ENCODE measurements around the gene GOLGA7B.

Gene GOLGA7B

DNA sequence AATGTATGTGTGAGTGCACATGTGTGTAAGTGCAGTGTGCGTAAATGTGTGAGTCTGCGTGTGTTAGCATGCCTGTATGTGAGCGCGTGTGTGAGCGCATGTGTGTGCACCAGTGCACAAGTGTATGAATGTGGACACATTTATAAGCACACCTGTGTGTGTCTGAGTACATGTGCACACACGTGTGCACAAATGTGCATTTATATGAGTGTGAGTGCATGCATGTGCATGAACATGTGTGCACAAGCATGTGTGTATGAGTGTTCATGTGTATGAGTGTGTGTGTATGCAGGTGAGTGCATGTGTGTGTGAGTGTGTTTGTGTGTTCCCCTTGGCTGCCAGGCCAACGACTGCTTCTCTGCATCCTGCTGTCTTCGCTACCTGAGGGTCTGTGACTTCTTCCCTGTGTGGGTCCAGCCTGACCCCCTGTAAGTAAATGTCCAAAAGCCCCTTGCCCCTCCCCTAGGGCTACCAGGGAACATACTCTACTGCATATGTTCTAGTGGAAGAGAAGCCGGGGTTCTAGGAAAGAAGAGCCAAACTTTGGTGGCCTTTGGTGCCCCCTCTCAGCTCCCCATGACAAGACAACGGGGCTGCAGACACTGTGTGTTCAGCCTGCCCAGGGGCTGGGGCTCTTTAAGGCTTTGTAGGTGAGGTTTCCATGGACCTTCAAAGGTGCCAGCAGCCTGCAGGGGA lies 17.0 kb downstream of the GOLGA7B start:
- no peak for DNase-seq (ENCODE audit: low read depth in 1 of 2, low spot score in 1 of 2)
- TF ChIP-seq, protein P1, sequence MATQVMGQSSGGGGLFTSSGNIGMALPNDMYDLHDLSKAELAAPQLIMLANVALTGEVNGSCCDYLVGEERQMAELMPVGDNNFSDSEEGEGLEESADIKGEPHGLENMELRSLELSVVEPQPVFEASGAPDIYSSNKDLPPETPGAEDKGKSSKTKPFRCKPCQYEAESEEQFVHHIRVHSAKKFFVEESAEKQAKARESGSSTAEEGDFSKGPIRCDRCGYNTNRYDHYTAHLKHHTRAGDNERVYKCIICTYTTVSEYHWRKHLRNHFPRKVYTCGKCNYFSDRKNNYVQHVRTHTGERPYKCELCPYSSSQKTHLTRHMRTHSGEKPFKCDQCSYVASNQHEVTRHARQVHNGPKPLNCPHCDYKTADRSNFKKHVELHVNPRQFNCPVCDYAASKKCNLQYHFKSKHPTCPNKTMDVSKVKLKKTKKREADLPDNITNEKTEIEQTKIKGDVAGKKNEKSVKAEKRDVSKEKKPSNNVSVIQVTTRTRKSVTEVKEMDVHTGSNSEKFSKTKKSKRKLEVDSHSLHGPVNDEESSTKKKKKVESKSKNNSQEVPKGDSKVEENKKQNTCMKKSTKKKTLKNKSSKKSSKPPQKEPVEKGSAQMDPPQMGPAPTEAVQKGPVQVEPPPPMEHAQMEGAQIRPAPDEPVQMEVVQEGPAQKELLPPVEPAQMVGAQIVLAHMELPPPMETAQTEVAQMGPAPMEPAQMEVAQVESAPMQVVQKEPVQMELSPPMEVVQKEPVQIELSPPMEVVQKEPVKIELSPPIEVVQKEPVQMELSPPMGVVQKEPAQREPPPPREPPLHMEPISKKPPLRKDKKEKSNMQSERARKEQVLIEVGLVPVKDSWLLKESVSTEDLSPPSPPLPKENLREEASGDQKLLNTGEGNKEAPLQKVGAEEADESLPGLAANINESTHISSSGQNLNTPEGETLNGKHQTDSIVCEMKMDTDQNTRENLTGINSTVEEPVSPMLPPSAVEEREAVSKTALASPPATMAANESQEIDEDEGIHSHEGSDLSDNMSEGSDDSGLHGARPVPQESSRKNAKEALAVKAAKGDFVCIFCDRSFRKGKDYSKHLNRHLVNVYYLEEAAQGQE (IDR thresholded peaks at IDR 0.05; ENCODE audit: insufficient replicate concordance, low read depth): no peak
- TF ChIP-seq, protein P2, sequence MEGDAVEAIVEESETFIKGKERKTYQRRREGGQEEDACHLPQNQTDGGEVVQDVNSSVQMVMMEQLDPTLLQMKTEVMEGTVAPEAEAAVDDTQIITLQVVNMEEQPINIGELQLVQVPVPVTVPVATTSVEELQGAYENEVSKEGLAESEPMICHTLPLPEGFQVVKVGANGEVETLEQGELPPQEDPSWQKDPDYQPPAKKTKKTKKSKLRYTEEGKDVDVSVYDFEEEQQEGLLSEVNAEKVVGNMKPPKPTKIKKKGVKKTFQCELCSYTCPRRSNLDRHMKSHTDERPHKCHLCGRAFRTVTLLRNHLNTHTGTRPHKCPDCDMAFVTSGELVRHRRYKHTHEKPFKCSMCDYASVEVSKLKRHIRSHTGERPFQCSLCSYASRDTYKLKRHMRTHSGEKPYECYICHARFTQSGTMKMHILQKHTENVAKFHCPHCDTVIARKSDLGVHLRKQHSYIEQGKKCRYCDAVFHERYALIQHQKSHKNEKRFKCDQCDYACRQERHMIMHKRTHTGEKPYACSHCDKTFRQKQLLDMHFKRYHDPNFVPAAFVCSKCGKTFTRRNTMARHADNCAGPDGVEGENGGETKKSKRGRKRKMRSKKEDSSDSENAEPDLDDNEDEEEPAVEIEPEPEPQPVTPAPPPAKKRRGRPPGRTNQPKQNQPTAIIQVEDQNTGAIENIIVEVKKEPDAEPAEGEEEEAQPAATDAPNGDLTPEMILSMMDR (IDR thresholded peaks at IDR 0.05; ENCODE audit: insufficient read depth, low read length): no peak
- TF ChIP-seq GABPA (IDR thresholded peaks at IDR 0.05; ENCODE audit: low read depth) (no peak), SPI1 (IDR thresholded peaks at IDR 0.05; ENCODE audit: borderline replicate concordance, low read depth) (no peak), POLR2AphosphoS5 (IDR thresholded peaks at IDR 0.05; ENCODE audit: low read depth) (no peak)
- no peak overlapping the region for H3K27ac ChIP-seq (replicated peaks)
- peaks cover 5% of the 10 kb centered on the region for H3K27me3 ChIP-seq (ENCODE audit: insufficient read depth, poor library complexity, severe bottlenecking)
- no peak overlapping the region for H3K4me3 ChIP-seq (replicated peaks; ENCODE audit: insufficient read depth, low read length)

DNA sequence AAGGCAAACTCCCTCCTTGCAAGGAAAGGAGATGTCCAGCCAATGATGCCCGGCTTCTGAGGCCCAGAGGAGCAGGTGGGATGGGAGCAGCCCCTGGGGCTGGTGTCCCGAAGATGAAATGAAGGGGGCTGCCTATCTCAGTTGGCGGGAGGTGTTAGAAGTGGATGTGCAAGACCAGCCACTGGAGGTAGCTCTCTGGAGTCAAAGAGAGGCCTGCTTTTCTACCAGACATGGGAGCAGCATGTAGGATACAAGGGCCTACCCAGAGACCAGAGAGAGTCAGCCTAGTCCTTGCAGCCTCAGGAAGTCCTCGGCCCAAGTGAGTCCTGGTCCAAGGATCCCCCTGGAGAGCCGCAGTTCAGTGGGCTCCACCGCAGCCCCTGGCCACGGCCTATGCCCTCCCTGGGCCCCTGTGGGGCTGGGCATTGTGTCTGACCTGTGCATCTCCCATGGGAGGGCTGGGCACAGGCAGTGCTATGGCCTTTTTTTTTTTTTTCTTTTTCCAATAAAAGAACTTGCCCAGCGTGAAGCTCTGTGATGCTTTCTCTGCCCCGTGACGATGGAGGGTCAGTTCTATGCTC lies 17.7 kb downstream of the GOLGA7B start:
- no peak overlapping the region for H3K27ac ChIP-seq (replicated peaks)
- no peak for DNase-seq (ENCODE audit: low read depth in 1 of 2, low spot score in 1 of 2)
- no peak overlapping the region for H3K4me3 ChIP-seq (replicated peaks; ENCODE audit: insufficient read depth, low read length)
- peaks cover 5% of the 10 kb centered on the region for H3K27me3 ChIP-seq (ENCODE audit: insufficient read depth, poor library complexity, severe bottlenecking)
- no peak for TF ChIP-seq POLR2AphosphoS5 (IDR thresholded peaks at IDR 0.05; ENCODE audit: low read depth)
- TF ChIP-seq SPI1 (IDR thresholded peaks at IDR 0.05; ENCODE audit: borderline replicate concordance, low read depth): no peak
- TF ChIP-seq, protein P2 (IDR thresholded peaks at IDR 0.05; ENCODE audit: insufficient read depth, low read length): no peak
- TF ChIP-seq, protein P1 (IDR thresholded peaks at IDR 0.05; ENCODE audit: insufficient replicate concordance, low read depth): no peak
- TF ChIP-seq GABPA (IDR thresholded peaks at IDR 0.05; ENCODE audit: low read depth): no peak

DNA sequence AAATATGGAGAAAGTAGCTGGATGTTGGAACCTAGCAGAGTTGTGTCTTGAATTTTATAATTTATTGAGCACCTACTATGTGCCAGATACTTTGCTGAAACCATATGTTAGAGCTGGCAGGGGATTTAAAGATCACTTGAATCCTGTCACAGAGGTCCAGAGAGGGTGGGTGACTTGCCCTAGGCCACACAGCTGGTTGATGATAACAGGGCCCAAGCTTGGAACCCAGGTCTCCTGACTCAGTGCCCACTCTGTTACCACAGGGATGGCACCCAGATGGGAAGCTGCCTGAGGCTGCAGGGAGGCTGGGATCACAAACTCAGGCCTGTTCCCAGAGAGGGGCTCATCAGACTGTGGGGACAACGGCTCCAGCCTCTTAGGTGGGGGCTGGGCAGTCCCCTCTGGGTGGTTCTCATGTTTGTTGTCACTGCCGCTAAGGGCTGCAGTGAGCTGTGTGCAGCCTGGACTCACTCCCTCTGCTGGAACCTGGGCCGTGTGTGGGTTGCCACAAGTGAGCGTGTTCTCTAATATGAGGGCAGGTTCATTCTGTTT lies 18.6 kb downstream of the GOLGA7B start:
- Histone ChIP-seq H3K4me3 (replicated peaks; ENCODE audit: insufficient read depth, low read length) (no peak overlapping the region), H3K27ac (replicated peaks) (no peak overlapping the region), H3K27me3 (ENCODE audit: insufficient read depth, poor library complexity, severe bottlenecking) (peaks cover 5% of the 10 kb centered on the region)
- no peak for TF ChIP-seq POLR2AphosphoS5 (IDR thresholded peaks at IDR 0.05; ENCODE audit: low read depth)
- no peak for TF ChIP-seq GABPA (IDR thresholded peaks at IDR 0.05; ENCODE audit: low read depth)
- TF ChIP-seq, protein P2 (IDR thresholded peaks at IDR 0.05; ENCODE audit: insufficient read depth, low read length): no peak
- TF ChIP-seq, protein P1 (IDR thresholded peaks at IDR 0.05; ENCODE audit: insufficient replicate concordance, low read depth): no peak
- TF ChIP-seq SPI1 (IDR thresholded peaks at IDR 0.05; ENCODE audit: borderline replicate concordance, low read depth): no peak
- DNase-seq (ENCODE audit: low read depth in 1 of 2, low spot score in 1 of 2): no peak

Measured in HL-60 (cell line).